K562 (cell line): ENCODE data around the gene BAMBI. TPM values are rescaled to one million over a fixed set of nuclear protein-coding genes. Genes with fewer than 3 reads are reported as not detected.

Experiments
- GABPB1 ChIP-seq: sonication (generic); formaldehyde crosslinking; IDR thresholded peaks from 2 replicates; pipeline ENCODE4 v1.8.0; 2022; ENCODE audit warnings: mild to moderate bottlenecking, missing genetic modification reagents
- MBD2 ChIP-seq: sonication (generic); IDR thresholded peaks from 2 replicates; pipeline ENCODE4 v1.6.1; 2016; ENCODE audit warnings: low read depth, borderline replicate concordance
- RBFOX2 ChIP-seq: fragments of 200-400 bp; formaldehyde crosslinking; IDR thresholded peaks from 2 replicates; pipeline ENCODE4 v1.6.1; 2017; ENCODE audit warnings: low read depth, mild to moderate bottlenecking, low read length, moderate library complexity
- SIN3A ChIP-seq, 2 experiments: fragments of 150-350 bp in 1 of 2; IDR thresholded peaks; 2 replicates each; pipeline ENCODE4 v1.6.1; 2011 to 2016; ENCODE audit warnings: borderline replicate concordance in 2 of 2, low read depth in 2 of 2, low read length in 2 of 2, mild to moderate bottlenecking in 2 of 2, moderate library complexity in 2 of 2; ENCODE audit not compliant: control insufficient read depth in 1 of 2
- SMARCA5 ChIP-seq: fragments of 450-650 bp; IDR thresholded peaks from 2 replicates; pipeline ENCODE4 v1.6.1; 2016
- TEAD1 ChIP-seq, 2 experiments: fragments of 450-650 bp in 1 of 2; sonication (generic) in 1 of 2; formaldehyde crosslinking; IDR thresholded peaks; 2 replicates each; pipeline versions ENCODE4 v1.4.0 to v1.8.0; 2020 to 2022; ENCODE audit warnings: mild to moderate bottlenecking in 2 of 2, missing genetic modification reagents in 1 of 2
- ZNF12 ChIP-seq: sonication (generic); formaldehyde crosslinking; IDR thresholded peaks from 2 replicates; pipeline ENCODE4 v1.4.0; 2020; ENCODE audit warnings: mild to moderate bottlenecking, missing genetic modification reagents
- polyA plus RNA-seq, 8 experiments: library from polyadenylated mRNA; depleted of rRNA in 4 of 8; stranded (reverse) in 5 of 8; unstranded in 3 of 8; fragments of >200 nt; fragmentation: Nextera tagmentation in 2 of 8; fragmentation: Illumina TruSeq in 1 of 8; extraction: Ambion mirVana in 2 of 8; extraction: Trizol in 1 of 8; gene quantifications; 2 replicates each; pipeline versions ENCODE4 v1.2.1 to v1.2.3, GENCODE V29; 2011 to 2014; ENCODE audit warnings: inconsistent platforms in 1 of 8, missing spikeins in 1 of 8
- total RNA-seq, 7 experiments: library from RNA; depleted of rRNA in 6 of 7; stranded (reverse); fragments of >200 nt in 6 of 7; fragmentation: Illumina TruSeq in 2 of 7; extraction: Trizol in 2 of 7; gene quantifications; 2 replicates each; pipeline versions ENCODE4 v1.2.1 to v1.2.3, GENCODE V29; 2011 to 2021; ENCODE audit warnings: low replicate concordance in 1 of 7
- TF ChIP-seq, protein P1 (sequence below), 2 experiments: fragments of 450-650 bp in 1 of 2; sonication (generic) in 1 of 2; formaldehyde crosslinking in 1 of 2; IDR thresholded peaks; 2 replicates each; pipeline versions ENCODE4 v1.7.1 to v1.9.0; 2016 to 2022; ENCODE audit warnings: inconsistent platforms in 1 of 2, mild to moderate bottlenecking in 1 of 2, missing genetic modification reagents in 1 of 2
- TF ChIP-seq, protein P2 (sequence below), 3 experiments: fragments of 200-800 bp in 1 of 3; fragments of 250-450 bp in 1 of 3; fragments of 450-650 bp in 1 of 3; sonication (Bioruptor Pico) in 1 of 3; sonication (Bioruptor generic) in 1 of 3; formaldehyde crosslinking in 1 of 3; IDR thresholded peaks; 2 replicates each; pipeline versions ENCODE4 v1.6.1 to v1.8.0; 2016 to 2022; ENCODE audit warnings: mild to moderate bottlenecking in 2 of 3, missing genetic modification characterization in 2 of 3, missing compliant biosample characterization in 1 of 3, moderate library complexity in 1 of 3
- TF ChIP-seq, protein P3 (sequence below), 2 experiments: fragments of 450-650 bp; IDR thresholded peaks; 2 replicates each; pipeline ENCODE4 v1.6.1; 2016

Gene BAMBI
- total and polyA plus RNA-seq, 9 of the 15 experiments (the other 6 are each of a cell fraction or from before 2014, with no cell fraction given), result 2.0 to 21.8 (median 13.5) TPM

DNA sequence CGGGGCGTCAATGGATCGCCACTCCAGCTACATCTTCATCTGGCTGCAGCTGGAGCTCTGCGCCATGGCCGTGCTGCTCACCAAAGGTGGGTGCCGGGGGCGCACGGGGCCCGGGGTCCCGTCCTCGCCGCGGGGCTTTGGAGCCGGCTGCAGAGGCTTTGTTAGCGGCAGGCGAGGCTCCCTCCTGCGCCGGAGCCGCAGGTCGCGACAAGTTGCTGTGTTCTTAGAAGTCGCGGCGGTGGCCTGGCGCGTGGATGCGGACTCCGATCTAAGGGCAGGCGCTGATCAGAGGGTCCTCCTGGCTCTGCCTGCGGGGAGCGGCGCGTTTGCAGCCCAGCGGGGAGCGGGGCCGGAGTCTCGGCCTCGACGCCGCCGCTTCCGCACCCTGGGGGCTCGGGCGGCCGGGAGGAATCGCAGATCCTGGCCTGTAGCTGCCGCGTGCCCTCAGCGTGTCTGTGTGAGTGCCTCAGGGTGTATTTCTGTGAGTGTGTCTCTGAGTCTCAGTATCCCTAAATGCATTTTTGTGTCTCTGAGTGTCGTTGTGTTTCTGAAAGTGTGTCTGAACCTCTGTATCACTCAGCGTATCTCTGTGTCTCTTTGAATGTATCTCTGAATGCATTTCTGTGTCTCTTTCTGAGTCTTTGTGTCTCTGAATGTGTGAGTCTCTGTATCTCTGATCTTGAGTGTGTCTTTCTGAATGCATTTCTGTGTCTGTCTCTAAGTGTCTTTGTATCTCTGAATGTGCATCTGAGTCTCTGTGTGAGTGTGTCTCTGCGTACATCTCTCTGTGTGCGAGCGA lies 766 bp downstream of the BAMBI start (continued):
- TF ChIP-seq, protein P1, sequence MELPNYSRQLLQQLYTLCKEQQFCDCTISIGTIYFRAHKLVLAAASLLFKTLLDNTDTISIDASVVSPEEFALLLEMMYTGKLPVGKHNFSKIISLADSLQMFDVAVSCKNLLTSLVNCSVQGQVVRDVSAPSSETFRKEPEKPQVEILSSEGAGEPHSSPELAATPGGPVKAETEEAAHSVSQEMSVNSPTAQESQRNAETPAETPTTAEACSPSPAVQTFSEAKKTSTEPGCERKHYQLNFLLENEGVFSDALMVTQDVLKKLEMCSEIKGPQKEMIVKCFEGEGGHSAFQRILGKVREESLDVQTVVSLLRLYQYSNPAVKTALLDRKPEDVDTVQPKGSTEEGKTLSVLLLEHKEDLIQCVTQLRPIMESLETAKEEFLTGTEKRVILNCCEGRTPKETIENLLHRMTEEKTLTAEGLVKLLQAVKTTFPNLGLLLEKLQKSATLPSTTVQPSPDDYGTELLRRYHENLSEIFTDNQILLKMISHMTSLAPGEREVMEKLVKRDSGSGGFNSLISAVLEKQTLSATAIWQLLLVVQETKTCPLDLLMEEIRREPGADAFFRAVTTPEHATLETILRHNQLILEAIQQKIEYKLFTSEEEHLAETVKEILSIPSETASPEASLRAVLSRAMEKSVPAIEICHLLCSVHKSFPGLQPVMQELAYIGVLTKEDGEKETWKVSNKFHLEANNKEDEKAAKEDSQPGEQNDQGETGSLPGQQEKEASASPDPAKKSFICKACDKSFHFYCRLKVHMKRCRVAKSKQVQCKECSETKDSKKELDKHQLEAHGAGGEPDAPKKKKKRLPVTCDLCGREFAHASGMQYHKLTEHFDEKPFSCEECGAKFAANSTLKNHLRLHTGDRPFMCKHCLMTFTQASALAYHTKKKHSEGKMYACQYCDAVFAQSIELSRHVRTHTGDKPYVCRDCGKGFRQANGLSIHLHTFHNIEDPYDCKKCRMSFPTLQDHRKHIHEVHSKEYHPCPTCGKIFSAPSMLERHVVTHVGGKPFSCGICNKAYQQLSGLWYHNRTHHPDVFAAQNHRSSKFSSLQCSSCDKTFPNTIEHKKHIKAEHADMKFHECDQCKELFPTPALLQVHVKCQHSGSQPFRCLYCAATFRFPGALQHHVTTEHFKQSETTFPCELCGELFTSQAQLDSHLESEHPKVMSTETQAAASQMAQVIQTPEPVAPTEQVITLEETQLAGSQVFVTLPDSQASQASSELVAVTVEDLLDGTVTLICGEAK (IDR thresholded peaks at IDR 0.05), result peak; percentile 63; the same call in 1 of the 2 replicates
- TF ChIP-seq, protein P1 (CRISPR knock-in tag; IDR thresholded peaks at IDR 0.05), result no peak
- TF ChIP-seq MBD2 (no peak), GABPB1 (CRISPR knock-in tag) (no peak), RBFOX2 (peak; percentile 41), SIN3A (IDR thresholded peaks at IDR 0.05; ENCODE audit: borderline replicate concordance in 2 of 2, control insufficient read depth in 1 of 2, low read depth in 2 of 2, low read length in 2 of 2) (0 out of 4 replicates have a peak, but pooled peaks of 1 of the 2 experiments have one; percentile 14), SMARCA5 (0 out of 2 replicates have a peak, but pooled peaks have one; percentile 47), TEAD1 (CRISPR knock-in tag; IDR thresholded peaks at IDR 0.05) (no peak), ZNF12 (CRISPR knock-in tag) (0 out of 2 replicates have a peak, but pooled peaks have one; percentile 28)
- TF ChIP-seq, protein P2, sequence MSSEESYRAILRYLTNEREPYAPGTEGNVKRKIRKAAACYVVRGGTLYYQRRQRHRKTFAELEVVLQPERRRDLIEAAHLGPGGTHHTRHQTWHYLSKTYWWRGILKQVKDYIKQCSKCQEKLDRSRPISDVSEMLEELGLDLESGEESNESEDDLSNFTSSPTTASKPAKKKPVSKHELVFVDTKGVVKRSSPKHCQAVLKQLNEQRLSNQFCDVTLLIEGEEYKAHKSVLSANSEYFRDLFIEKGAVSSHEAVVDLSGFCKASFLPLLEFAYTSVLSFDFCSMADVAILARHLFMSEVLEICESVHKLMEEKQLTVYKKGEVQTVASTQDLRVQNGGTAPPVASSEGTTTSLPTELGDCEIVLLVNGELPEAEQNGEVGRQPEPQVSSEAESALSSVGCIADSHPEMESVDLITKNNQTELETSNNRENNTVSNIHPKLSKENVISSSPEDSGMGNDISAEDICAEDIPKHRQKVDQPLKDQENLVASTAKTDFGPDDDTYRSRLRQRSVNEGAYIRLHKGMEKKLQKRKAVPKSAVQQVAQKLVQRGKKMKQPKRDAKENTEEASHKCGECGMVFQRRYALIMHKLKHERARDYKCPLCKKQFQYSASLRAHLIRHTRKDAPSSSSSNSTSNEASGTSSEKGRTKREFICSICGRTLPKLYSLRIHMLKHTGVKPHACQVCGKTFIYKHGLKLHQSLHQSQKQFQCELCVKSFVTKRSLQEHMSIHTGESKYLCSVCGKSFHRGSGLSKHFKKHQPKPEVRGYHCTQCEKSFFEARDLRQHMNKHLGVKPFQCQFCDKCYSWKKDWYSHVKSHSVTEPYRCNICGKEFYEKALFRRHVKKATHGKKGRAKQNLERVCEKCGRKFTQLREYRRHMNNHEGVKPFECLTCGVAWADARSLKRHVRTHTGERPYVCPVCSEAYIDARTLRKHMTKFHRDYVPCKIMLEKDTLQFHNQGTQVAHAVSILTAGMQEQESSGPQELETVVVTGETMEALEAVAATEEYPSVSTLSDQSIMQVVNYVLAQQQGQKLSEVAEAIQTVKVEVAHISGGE (CRISPR knock-in tag; IDR thresholded peaks at IDR 0.05), result 0 out of 6 replicates have a peak, but pooled peaks of 1 of the 3 experiments have one; percentile 21
- TF ChIP-seq, protein P3, sequence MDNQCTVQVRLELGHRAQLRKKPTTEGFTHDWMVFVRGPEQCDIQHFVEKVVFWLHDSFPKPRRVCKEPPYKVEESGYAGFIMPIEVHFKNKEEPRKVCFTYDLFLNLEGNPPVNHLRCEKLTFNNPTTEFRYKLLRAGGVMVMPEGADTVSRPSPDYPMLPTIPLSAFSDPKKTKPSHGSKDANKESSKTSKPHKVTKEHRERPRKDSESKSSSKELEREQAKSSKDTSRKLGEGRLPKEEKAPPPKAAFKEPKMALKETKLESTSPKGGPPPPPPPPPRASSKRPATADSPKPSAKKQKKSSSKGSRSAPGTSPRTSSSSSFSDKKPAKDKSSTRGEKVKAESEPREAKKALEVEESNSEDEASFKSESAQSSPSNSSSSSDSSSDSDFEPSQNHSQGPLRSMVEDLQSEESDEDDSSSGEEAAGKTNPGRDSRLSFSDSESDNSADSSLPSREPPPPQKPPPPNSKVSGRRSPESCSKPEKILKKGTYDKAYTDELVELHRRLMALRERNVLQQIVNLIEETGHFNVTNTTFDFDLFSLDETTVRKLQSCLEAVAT (IDR thresholded peaks at IDR 0.05), result peak; percentile 42 to 79; a peak in 2 of 4 replicates
